ENCODE measurements around the gene PIK3CD. TPM values are rescaled to one million over a fixed set of nuclear protein-coding genes. Genes with fewer than 3 reads are reported as not detected.

Gene PIK3CD
- total and polyA plus RNA-seq, 2 donors (not counting 3 experiments of a cell fraction or from before 2014, with no cell fraction given), result 3.5 to 5.2 TPM

DNA sequence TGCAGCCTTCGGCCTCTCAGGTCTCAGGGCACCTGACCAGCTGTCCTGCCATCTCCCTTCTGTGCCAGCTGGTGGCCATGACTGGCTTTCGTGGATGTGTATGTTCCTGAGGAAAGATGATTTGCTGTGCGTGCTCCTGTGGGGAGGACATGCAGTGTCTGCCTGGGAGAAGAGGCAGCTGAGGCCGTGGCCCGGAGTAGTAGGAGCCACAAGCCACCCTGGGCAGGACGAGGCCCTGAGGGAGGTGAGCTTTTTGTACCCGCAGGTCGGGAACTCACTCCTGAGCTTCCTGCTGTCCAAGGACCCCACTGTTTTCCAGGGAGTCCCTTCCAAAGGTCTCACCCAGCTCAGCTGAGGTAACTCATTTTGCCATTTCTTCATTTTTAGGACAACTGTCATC lies 58.5 kb downstream of the PIK3CD start:
- FAIRE-seq, result no peak
- CTCF ChIA-PET, result interaction anchor here (3.6 kb wide), 1 partner anchor 11 kb away, joined by 13 read pairs; no protein-coding TSS in a partner anchor

More for the DNA sequence above, 58.5 kb downstream of the PIK3CD start:
- dilution Hi-C loops (cut with MboI; ENCODE audit: extremely low pct_ligation_motif_present, low sequenced_read_pairs), result no loop called here
- Histone ChIP-seq H3K9me3 (replicated peaks; ENCODE audit: control insufficient read depth, insufficient read depth, low read length) (no peaks in the 10 kb centered on the region), H3K4me2 (ENCODE audit: insufficient read depth, low read length) (no peak overlapping the region), H3K4me1 (ENCODE audit: control insufficient read depth, extremely low read depth, insufficient read depth, low read length) (no peaks in the 10 kb centered on the region), H3K4me3 (replicated peaks in 1 of 3; ENCODE audit: insufficient read depth in 1 of 3, low read depth in 1 of 3, low read length in 3 of 3) (no peak overlapping the region), H3K27ac (ENCODE audit: insufficient read depth, low read depth, low read length) (no peak overlapping the region), H3K27me3 (ENCODE audit: control insufficient read depth in 2 of 2, insufficient read depth in 2 of 2, low read length in 2 of 2) (no peaks in the 10 kb centered on the region), H4K20me1 (replicated peaks; ENCODE audit: control insufficient read depth, extremely low read depth, insufficient read depth, low read length) (no peaks in the 10 kb centered on the region), H3K9me1 (replicated peaks; ENCODE audit: control insufficient read depth, extremely low read depth, insufficient read depth, low read length) (no peaks in the 10 kb centered on the region), H2AFZ (ENCODE audit: low read depth, low read length) (no peak overlapping the region), H3K36me3 (ENCODE audit: control insufficient read depth in 2 of 2, extremely low read depth in 1 of 2, insufficient read depth in 2 of 2, low read length in 2 of 2) (no peaks in the 10 kb centered on the region), H3K79me2 (ENCODE audit: control insufficient read depth, insufficient read depth, low read length) (no peaks in the 10 kb centered on the region), H3K9ac (replicated peaks; ENCODE audit: extremely low read depth, insufficient read depth, low read length) (no peak overlapping the region)
- TF ChIP-seq JUN (IDR thresholded peaks at IDR 0.05; ENCODE audit: borderline replicate concordance, insufficient read depth, insufficient read length, low read depth) (no peak), MYC (IDR thresholded peaks at IDR 0.05; ENCODE audit: low read depth, low read length) (no peak), POLR2A (IDR thresholded peaks at IDR 0.05; ENCODE audit: low read depth, low read length) (no peak)
- TF ChIP-seq, protein P1, sequence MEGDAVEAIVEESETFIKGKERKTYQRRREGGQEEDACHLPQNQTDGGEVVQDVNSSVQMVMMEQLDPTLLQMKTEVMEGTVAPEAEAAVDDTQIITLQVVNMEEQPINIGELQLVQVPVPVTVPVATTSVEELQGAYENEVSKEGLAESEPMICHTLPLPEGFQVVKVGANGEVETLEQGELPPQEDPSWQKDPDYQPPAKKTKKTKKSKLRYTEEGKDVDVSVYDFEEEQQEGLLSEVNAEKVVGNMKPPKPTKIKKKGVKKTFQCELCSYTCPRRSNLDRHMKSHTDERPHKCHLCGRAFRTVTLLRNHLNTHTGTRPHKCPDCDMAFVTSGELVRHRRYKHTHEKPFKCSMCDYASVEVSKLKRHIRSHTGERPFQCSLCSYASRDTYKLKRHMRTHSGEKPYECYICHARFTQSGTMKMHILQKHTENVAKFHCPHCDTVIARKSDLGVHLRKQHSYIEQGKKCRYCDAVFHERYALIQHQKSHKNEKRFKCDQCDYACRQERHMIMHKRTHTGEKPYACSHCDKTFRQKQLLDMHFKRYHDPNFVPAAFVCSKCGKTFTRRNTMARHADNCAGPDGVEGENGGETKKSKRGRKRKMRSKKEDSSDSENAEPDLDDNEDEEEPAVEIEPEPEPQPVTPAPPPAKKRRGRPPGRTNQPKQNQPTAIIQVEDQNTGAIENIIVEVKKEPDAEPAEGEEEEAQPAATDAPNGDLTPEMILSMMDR (IDR thresholded peaks at IDR 0.05; ENCODE audit: extremely low read depth in 1 of 2, insufficient read depth in 1 of 2, low read depth in 1 of 2, low read length in 2 of 2), result no peak
- TF ChIP-seq, protein P2, sequence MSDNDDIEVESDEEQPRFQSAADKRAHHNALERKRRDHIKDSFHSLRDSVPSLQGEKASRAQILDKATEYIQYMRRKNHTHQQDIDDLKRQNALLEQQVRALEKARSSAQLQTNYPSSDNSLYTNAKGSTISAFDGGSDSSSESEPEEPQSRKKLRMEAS (IDR thresholded peaks at IDR 0.05; ENCODE audit: insufficient read depth, insufficient read length), result no peak
- no peak for DNase-seq (ENCODE audit: low read depth, low spot score)
- BruUV-seq (replicated peaks), result no TSS peak
- POLR2A ChIA-PET, result no interaction called here
- intact Hi-C loops (cut with micrococcal nuclease), result no loop called here
